WTC11 (cell line): Measurements from ENCODE around the gene CAV2. TPM values are rescaled to one million over a fixed set of nuclear protein-coding genes. Genes with fewer than 3 reads are reported as not detected.

Experiments used
- ATAC-seq: fragments of 200-7000 bp; cut with Tn5 transposase; 2 replicates; pipeline ENCODE4 v1.10.0; 2021; ENCODE audit warnings: mild to moderate bottlenecking, moderate library complexity
- CTCF ChIA-PET: fragments of 300-600 bp; sonication (Branson Sonifier 250); formaldehyde crosslinking; loops from one replicate; lab custom pipeline; 2021; ENCODE audit warnings: antibody characterized with exemption; lab: Charles Lee
- POLR2A ChIA-PET: fragments of 350-600 bp; sonication (Branson Sonifier 250); formaldehyde crosslinking; loops from one replicate; lab custom pipeline; 2021; ENCODE audit warnings: antibody characterized with exemption; lab: Charles Lee
- DNase-seq: peaks from one replicate; pipeline ENCODE4 v3.0.0; 2021; ENCODE audit warnings: low spot score
- H3K27ac Mint-ChIP-seq: 2 replicates; pipeline ENCODE4 v1.8.0; 2021; ENCODE audit warnings: mixed read lengths
- H3K27me3 Mint-ChIP-seq: 2 replicates; pipeline ENCODE4 v1.8.0; 2021; ENCODE audit warnings: low read depth, mild to moderate bottlenecking, moderate library complexity, mixed read lengths
- H3K36me3 Mint-ChIP-seq: 2 replicates; pipeline ENCODE4 v1.8.0; 2021; ENCODE audit warnings: mixed read lengths
- H3K4me1 Mint-ChIP-seq: 2 replicates; pipeline ENCODE4 v1.8.0; 2022; ENCODE audit warnings: mixed read lengths
- H3K4me3 Mint-ChIP-seq: 2 replicates; pipeline ENCODE4 v1.8.0; 2021; ENCODE audit warnings: mild to moderate bottlenecking, moderate library complexity, mixed read lengths
- H3K9me3 Mint-ChIP-seq: 2 replicates; pipeline ENCODE4 v1.8.0; 2021; ENCODE audit warnings: mixed read lengths
- AR ChIP-seq: fragments of 250-450 bp; sonication (Bioruptor Pico); IDR thresholded peaks from 2 replicates; pipeline ENCODE4 v1.9.0; 2021; ENCODE audit warnings: mild to moderate bottlenecking
- ATF1 ChIP-seq: sonication (generic); formaldehyde crosslinking; IDR thresholded peaks from 2 replicates; pipeline ENCODE4 v1.8.1; 2023; ENCODE audit warnings: mild to moderate bottlenecking, moderate library complexity, missing genetic modification reagents
- CREB1 ChIP-seq: sonication (generic); formaldehyde crosslinking; IDR thresholded peaks from 2 replicates; pipeline ENCODE4 v1.8.0; 2023; ENCODE audit warnings: mild to moderate bottlenecking, missing genetic modification reagents
- EMX1 ChIP-seq: fragments of 250-450 bp; sonication (Bioruptor Pico); IDR thresholded peaks from 2 replicates; pipeline ENCODE4 v1.8.0; 2021; ENCODE audit warnings: mild to moderate bottlenecking
- ETV6 ChIP-seq: sonication (generic); formaldehyde crosslinking; IDR thresholded peaks from 2 replicates; pipeline ENCODE4 v1.8.1; 2022; ENCODE audit warnings: mild to moderate bottlenecking, missing genetic modification reagents
- FOXJ3 ChIP-seq: sonication (generic); formaldehyde crosslinking; IDR thresholded peaks from 2 replicates; pipeline ENCODE4 v1.9.0; 2021; ENCODE audit warnings: missing genetic modification reagents, mild to moderate bottlenecking, borderline replicate concordance
- GABPB1 ChIP-seq: sonication (generic); formaldehyde crosslinking; IDR thresholded peaks from 2 replicates; pipeline ENCODE4 v1.8.1; 2023; ENCODE audit warnings: mild to moderate bottlenecking, missing genetic modification reagents
- GTF2I ChIP-seq: fragments of 250-450 bp; sonication (Bioruptor Pico); conservative IDR thresholded peaks from 2 replicates; pipeline ENCODE4 v1.4.0; 2021; ENCODE audit warnings: mild to moderate bottlenecking
- IRF2 ChIP-seq: sonication (generic); formaldehyde crosslinking; IDR thresholded peaks from 2 replicates; pipeline ENCODE4 v1.8.0; 2022; ENCODE audit warnings: low read depth, missing genetic modification reagents, borderline replicate concordance
- JAZF1 ChIP-seq: fragments of 250-450 bp; sonication (Bioruptor Pico); IDR thresholded peaks from 2 replicates; pipeline ENCODE4 v1.9.0; 2021; ENCODE audit warnings: moderate library complexity, mild to moderate bottlenecking, inconsistent platforms
- MLX ChIP-seq: sonication (generic); formaldehyde crosslinking; IDR thresholded peaks from 2 replicates; pipeline ENCODE4 v1.8.1; 2023; ENCODE audit warnings: mild to moderate bottlenecking, missing genetic modification reagents, moderate library complexity
- NFYB ChIP-seq: sonication (generic); formaldehyde crosslinking; conservative IDR thresholded peaks from 2 replicates; pipeline ENCODE4 v1.8.0; 2022; ENCODE audit warnings: low read depth, missing genetic modification reagents
- NR1H2 ChIP-seq: sonication (generic); formaldehyde crosslinking; IDR thresholded peaks from 2 replicates; pipeline ENCODE4 v1.9.0; 2021; ENCODE audit warnings: mild to moderate bottlenecking, moderate library complexity, missing genetic modification reagents
- STAT6 ChIP-seq: sonication (generic); formaldehyde crosslinking; conservative IDR thresholded peaks from 2 replicates; pipeline ENCODE4 v1.8.1; 2023; ENCODE audit warnings: mild to moderate bottlenecking, low read depth, missing genetic modification reagents, moderate library complexity
- USF2 ChIP-seq: sonication (generic); formaldehyde crosslinking; IDR thresholded peaks from 2 replicates; pipeline ENCODE4 v1.8.1; 2023; ENCODE audit warnings: mild to moderate bottlenecking, missing genetic modification reagents, moderate library complexity
- ZMAT4 ChIP-seq: fragments of 250-450 bp; sonication (Bioruptor Pico); IDR thresholded peaks from 2 replicates; pipeline ENCODE4 v1.9.0; 2021; ENCODE audit warnings: mild to moderate bottlenecking
- ZNF317 ChIP-seq: sonication (generic); formaldehyde crosslinking; IDR thresholded peaks from 2 replicates; pipeline ENCODE4 v1.8.1; 2023; ENCODE audit warnings: low read depth, mild to moderate bottlenecking, moderate library complexity, missing genetic modification reagents, borderline replicate concordance
- ZNF416 ChIP-seq: fragments of 250-450 bp; sonication (Bioruptor Pico); IDR thresholded peaks from 2 replicates; pipeline ENCODE4 v1.9.0; 2021; ENCODE audit warnings: mild to moderate bottlenecking, inconsistent platforms
- ZNF512 ChIP-seq: sonication (generic); formaldehyde crosslinking; IDR thresholded peaks from 2 replicates; pipeline ENCODE4 v1.8.1; 2022; ENCODE audit warnings: missing genetic modification reagents, borderline replicate concordance
- ZNF671 ChIP-seq: fragments of 250-450 bp; sonication (Bioruptor Pico); IDR thresholded peaks from 2 replicates; pipeline ENCODE4 v1.8.0; 2021; ENCODE audit warnings: mild to moderate bottlenecking
- total RNA-seq: library from RNA; stranded (reverse); gene quantifications from 3 replicates; pipeline ENCODE4 v1.2.3, GENCODE V29; 2021

CAV2 gene
- total RNA-seq, 1 experiment from 2014 or later = 4.3 TPM

GRCh38 chr7:116491887-116492653 is 7.5 kb upstream of the CAV2 start:
- CTCF ChIA-PET = interaction anchor here (0.5 kb wide), 1 partner anchor 22 kb away, joined by 3 read pairs; no protein-coding TSS in a partner anchor
- no peak for ATAC-seq
- DNase-seq = no peak
- H3K4me1 Mint-ChIP-seq = no peaks in the 10 kb centered on the region
- H3K27ac Mint-ChIP-seq = no peak overlapping the region
- H3K4me3 Mint-ChIP-seq = no peak overlapping the region
- TF ChIP-seq AR (CRISPR knock-in tag) (no peak), ZNF512 (CRISPR knock-in tag) (no peak), ATF1 (CRISPR knock-in tag) (no peak), NFYB (CRISPR knock-in tag) (no peak), ZNF317 (CRISPR knock-in tag) (no peak), GTF2I (no peak), EMX1 (CRISPR knock-in tag) (no peak), ZNF671 (CRISPR knock-in tag) (no peak), ZMAT4 (CRISPR knock-in tag) (no peak), STAT6 (CRISPR knock-in tag) (no peak), JAZF1 (CRISPR knock-in tag) (no peak), ZNF416 (CRISPR knock-in tag) (no peak), IRF2 (CRISPR knock-in tag) (no peak), MLX (no peak), NR1H2 (CRISPR knock-in tag) (no peak), FOXJ3 (CRISPR knock-in tag) (no peak), USF2 (CRISPR knock-in tag) (no peak), GABPB1 (CRISPR knock-in tag) (no peak), CREB1 (no peak), ETV6 (CRISPR knock-in tag) (no peak)
- no peaks in the 10 kb centered on the region for H3K27me3 Mint-ChIP-seq
- POLR2A ChIA-PET = no interaction called here
- no peaks in the 10 kb centered on the region for H3K36me3 Mint-ChIP-seq
- H3K9me3 Mint-ChIP-seq = peaks cover 4% of the 10 kb centered on the region; the same call in 1 of the 2 replicates
